VCaP (cell line): ENCODE data around the gene SLC25A48.

Experiments used
- H3K27ac ChIP-seq: fragments of 450-650 bp; 2 replicates; pipeline ENCODE4 v1.5.1; 2017
- TF ChIP-seq, protein P1 (sequence below): fragments of 450-650 bp; conservative IDR thresholded peaks from 2 replicates; pipeline ENCODE4 v1.5.1; 2017; ENCODE audit warnings: mild to moderate bottlenecking, moderate library complexity

SLC25A48 gene

DNA sequence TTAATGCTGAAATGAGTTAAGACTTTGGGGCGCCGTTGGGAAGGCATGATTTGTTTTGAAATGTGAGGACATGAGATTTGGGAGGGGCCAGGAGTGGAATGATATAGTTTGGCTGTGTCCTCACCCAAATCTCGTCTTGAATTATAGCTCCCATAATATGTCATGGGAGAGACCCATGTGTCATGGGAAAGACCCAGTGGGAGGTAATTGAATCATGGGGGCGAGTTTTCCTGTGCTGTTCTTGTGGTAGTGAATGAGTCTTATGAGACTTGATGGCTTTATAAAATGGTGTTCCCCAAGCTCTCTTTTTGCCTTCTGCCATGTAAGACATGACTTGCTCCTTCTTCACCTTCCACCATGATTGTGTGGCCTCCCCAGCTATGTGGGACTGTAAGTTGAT, 5.1 kb downstream of the SLC25A48 start:
- no peak overlapping the region for H3K27ac ChIP-seq
- TF ChIP-seq, protein P1, sequence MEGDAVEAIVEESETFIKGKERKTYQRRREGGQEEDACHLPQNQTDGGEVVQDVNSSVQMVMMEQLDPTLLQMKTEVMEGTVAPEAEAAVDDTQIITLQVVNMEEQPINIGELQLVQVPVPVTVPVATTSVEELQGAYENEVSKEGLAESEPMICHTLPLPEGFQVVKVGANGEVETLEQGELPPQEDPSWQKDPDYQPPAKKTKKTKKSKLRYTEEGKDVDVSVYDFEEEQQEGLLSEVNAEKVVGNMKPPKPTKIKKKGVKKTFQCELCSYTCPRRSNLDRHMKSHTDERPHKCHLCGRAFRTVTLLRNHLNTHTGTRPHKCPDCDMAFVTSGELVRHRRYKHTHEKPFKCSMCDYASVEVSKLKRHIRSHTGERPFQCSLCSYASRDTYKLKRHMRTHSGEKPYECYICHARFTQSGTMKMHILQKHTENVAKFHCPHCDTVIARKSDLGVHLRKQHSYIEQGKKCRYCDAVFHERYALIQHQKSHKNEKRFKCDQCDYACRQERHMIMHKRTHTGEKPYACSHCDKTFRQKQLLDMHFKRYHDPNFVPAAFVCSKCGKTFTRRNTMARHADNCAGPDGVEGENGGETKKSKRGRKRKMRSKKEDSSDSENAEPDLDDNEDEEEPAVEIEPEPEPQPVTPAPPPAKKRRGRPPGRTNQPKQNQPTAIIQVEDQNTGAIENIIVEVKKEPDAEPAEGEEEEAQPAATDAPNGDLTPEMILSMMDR: no peak

DNA sequence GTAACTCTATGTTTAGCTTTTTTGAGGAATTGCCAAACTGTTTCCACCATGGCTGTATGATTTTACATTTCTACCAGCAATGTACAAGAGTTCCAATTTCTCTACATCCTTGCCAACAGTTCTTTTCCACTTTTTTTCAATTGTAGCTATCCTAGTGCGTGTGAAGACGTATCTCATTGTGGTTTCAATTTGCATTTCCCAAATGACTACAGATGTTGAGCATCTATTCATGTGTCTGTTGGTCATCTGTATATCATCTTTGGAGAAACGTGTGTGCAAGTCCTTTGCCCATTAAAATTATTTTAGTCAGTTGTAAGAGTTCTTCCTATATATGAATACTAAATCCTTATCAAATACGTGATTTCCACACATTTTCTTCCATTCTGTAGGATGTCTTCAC, 6.5 kb downstream of the SLC25A48 start:
- H3K27ac ChIP-seq: no peak overlapping the region
- TF ChIP-seq, protein P1: no peak

DNA sequence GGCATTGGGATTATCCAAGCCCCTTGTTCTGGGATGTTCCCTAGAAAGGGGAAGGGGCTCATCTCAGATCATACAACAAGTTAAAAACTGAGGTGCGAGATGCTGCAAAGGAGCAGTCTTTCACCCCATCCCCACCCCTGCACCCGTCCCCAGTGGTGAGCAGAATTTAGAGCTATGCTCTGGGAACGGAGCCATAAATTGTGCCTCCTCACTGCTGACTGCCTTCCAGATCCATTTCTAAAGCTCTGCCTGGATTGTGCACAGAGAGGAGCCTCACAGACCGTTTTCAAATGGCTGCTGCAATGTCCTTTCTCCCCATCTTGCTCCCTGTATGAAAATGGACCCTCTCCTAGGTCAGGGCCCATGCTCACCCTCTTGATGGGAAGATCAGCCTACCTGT, 8.3 kb downstream of the SLC25A48 start:
- TF ChIP-seq, protein P1: no peak
- H3K27ac ChIP-seq: no peak overlapping the region

DNA sequence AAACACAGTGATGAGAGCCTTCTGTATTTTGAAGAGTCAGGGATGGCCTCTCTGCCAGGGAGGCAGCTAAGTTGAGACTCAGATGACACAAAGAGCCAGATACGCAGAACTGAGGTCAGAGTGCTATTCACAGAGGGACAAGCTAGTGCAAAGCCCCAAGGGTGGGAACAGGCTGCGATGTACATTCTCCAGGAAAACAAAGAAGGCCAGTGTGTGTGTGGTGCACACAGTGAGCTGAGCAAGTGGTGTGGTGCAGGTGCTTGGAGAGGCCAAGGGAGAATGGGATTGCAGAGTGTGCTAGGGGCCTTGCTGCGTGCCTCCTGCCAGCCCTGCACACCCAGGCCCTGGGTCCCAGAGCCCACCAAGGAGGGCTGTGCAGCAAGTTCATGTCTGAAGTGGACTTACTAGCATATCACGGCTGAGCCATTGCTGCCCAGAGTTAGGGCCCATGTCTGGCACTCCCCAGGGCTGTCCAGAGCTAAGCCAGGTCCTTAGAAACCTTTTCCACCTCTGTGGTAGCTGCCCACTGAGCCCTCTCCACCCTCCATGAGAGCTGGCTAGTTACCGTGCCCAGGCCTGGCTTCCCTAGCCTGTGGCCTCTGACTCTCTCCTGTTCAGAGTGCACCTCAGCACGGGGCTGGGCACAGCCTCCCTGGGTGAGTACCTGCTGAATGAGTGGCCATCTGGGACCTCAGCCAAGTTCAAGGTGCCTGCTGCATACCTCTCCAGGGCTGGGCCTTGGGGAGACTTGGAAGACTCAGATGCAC, 9.3 kb downstream of the SLC25A48 start:
- TF ChIP-seq, protein P1: no peak
- H3K27ac ChIP-seq: no peak overlapping the region

DNA sequence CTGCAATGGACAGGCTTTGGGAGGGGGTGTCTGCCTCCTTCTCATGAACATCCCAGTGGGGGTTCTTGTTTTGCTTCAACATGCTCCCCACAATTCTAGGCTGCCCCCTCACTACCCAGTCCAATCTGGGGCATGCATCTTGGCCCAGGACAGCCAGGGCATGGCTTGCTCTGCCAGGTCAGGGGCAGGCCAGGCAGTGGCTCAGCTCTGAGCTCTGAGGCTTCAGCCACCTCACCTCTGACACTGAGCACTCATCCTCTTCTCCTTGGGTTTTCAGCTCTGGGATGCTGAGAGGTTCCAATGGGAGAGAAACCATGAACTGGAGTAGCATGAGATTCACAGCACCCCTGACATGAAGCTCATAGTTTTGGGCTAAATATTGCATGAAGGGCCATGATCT, 11.8 kb downstream of the SLC25A48 start:
- TF ChIP-seq, protein P1: no peak
- no peak overlapping the region for H3K27ac ChIP-seq

DNA sequence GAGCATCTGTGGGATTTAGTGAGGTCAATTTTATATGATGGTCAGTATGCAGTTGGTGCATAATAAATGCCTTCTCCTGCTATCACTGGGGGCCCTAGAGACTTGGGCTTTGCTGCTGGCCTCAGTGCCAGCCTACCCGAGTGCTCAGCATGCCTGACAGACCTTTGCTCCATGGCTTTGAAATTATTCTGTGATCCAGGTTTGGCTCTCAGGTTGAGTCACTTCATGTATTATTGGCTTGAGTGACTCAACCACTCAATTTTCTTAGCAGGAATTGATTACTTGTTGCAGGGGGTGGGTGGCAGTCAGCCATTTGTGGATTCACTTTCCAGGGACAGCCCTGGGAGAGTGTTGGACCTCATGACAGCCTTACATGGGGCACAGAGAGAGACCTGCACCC, 13.5 kb downstream of the SLC25A48 start:
- no peak overlapping the region for H3K27ac ChIP-seq
- TF ChIP-seq, protein P1: no peak

DNA sequence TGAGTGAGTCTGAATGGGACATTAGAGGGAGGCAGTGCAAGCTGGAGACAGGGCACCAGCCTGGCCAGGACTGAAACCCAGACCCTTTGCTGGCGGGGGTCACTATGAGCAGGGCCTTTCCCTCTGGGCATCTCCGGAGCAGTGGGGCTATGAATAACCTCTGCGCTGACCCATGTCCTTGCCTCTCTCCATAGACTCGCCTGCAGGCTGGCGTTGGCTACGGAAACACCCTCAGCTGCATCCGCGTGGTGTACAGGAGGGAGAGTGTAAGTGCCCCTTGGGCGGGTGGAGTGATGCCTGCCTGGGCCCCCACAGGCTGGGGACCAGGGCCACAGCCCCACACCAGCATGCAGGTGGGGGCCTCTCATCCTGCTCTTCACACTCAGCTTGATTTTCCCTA, 15.8 kb downstream of the SLC25A48 start:
- no peak overlapping the region for H3K27ac ChIP-seq
- TF ChIP-seq, protein P1: no peak
